Motor neuron (in vitro differentiated cells): ENCODE results near the gene VAT1L. TPM values are rescaled to one million over a fixed set of nuclear protein-coding genes. Genes with fewer than 3 reads are reported as not detected.

Source experiments
- ATAC-seq, 8 experiments: fragments of 200-7000 bp; cut with Tn5 transposase; replicated peaks in 6 of 8; 2 replicates each; pipeline ENCODE4 v1.8.0; 2021; ENCODE audit warnings: mild to moderate bottlenecking in 8 of 8, moderate library complexity in 8 of 8
- H3K27ac ChIP-seq, 2 donors: fragments of 250-450 bp; sonication (Bioruptor Pico); 2 replicates each; pipeline ENCODE4 v1.9.0; 2021; ENCODE audit warnings: antibody characterized with exemption in 2 of 2, mild to moderate bottlenecking in 2 of 2, moderate library complexity in 1 of 2
- H3K4me1 ChIP-seq, 2 donors: fragments of 250-450 bp; sonication (Bioruptor Pico); replicated peaks in 1 of 2; 2 replicates each; pipeline ENCODE4 v1.6.1; 2021; ENCODE audit warnings: antibody characterized with exemption in 2 of 2, mild to moderate bottlenecking in 2 of 2, moderate library complexity in 1 of 2
- H3K4me3 ChIP-seq, 5 donors: fragments of 250-450 bp; sonication (Bioruptor Pico); 2 replicates each; pipeline ENCODE4 v1.9.0; 2021; ENCODE audit warnings: antibody characterized with exemption in 5 of 5, mild to moderate bottlenecking in 5 of 5, moderate library complexity in 4 of 5
- WGBS, 10 experiments: fragments of 450-650 bp; shearing (Covaris generic); methylation state at CpG; one replicate each; pipeline ENCODE4 v1.0.0; 2022; 5-methylcytosine and 5-hydroxymethylcytosine counted together
- in situ Hi-C, 9 experiments: fragments of 400-800 bp; cut with MboI; loops; one replicate each; pipeline ENCODE4 v1.15.0; 2021; ENCODE audit warnings: low sequenced_read_pairs in 9 of 9, low pct_unique_long_range_greater_than_20kb in 2 of 9; ENCODE audit not compliant: unreplicated experiment in 9 of 9
- total RNA-seq, 8 experiments: library from RNA; unstranded; fragments of 300-600 nt; gene quantifications; 2 replicates each; pipeline versions ENCODE4 v1.2.3 to v1.2.4, GENCODE V29; 2022

VAT1L gene
- total RNA-seq, 8 experiments from 2014 or later, result 0.17 to 195 (median 16.1) TPM

DNA sequence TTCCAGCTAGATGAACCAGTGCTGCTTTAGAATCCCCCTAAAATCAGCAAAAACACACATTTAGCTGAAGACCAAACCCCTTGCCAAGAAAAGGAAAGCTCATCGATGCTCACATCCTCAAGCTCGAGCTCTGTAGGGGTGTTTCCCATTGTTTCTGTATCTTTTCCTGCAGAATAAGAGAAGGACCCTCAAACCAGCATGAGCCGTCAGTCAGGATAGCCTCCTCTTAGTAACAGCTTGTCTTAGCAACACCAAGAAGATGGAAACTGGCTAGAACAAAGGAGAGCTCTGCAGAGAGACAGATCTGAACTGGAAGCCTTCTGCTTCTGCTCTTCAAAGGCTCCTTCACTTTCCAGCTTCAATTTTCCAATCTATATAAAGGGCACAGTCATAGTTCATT is 32.0 kb downstream of the VAT1L start:
- Histone ChIP-seq H3K4me3 (no peak overlapping the region), H3K27ac (no peak overlapping the region), H3K4me1 (peaks cover 4 to 7% of the 10 kb centered on the region in 2 donors)
- in situ Hi-C loops, result no loop called here
- ATAC-seq, result peak in 1 of 8 experiments; percentile 41
- 11 to 100% (median 20%) methylated on average over 1 to 3 of the region's 3 CpGs; no CpG with 5 or more reads in 5 of the 10 experiments for WGBS, 10 experiments

GRCh38 chr16:77822661-77823060 is 34.3 kb downstream of the VAT1L start:
- H3K27ac ChIP-seq, result no peak overlapping the region
- H3K4me1 ChIP-seq, result peaks cover 0 to 2% of the 10 kb centered on the region in 2 donors
- 17 to 93% (median 75%) methylated on average over 2 to 5 of the region's 5 CpGs; no CpG with 5 or more reads in 6 of the 10 experiments for WGBS, 10 experiments
- no peak for ATAC-seq
- no peak overlapping the region for H3K4me3 ChIP-seq
- in situ Hi-C loops, result no loop called here

DNA sequence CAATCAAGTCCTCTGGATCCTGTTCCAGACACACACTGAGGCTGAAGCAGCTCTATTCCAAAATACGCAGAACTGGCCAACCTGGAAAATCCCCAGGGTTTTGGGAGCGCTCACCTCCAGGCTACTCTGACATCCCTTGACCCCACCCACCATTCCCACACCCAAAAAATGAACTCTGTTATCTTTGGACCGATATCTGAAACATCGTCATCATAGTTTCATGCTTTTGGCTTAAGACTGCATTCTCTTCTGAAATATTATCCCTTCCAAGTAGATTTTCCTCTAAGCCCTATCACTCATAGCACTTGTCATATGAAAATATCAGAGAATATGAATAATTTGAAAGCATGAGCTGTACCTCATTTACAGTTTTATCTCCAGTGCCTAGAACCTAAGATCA is 34.7 kb downstream of the VAT1L start:
- Histone ChIP-seq H3K27ac (no peak overlapping the region), H3K4me3 (no peak overlapping the region), H3K4me1 (peaks cover 0 to 2% of the 10 kb centered on the region in 2 donors)
- 8 to 100% (median 93%) methylated on average over 1 to 4 of the region's 4 CpGs; no CpG with 5 or more reads in 3 of the 10 experiments for WGBS, 10 experiments
- ATAC-seq, result no peak
- in situ Hi-C loops, result no loop called here

DNA sequence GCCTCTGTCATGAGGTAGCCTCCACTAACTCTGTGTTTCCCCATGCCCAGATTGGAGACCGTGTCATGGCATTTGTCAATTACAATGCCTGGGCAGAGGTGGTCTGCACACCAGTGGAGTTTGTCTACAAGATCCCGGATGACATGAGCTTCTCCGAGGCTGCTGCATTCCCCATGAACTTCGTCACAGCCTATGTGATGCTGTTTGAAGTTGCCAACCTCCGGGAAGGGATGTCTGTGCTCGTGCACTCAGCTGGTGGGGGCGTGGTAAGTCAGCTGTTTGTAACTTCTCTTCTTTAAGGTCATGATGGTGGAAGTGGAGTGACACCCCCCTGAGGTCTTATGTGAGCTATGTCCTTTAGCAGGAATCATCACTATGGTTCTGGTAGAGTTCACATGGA is 36.8 kb downstream of the VAT1L start:
- H3K4me1 ChIP-seq, result no peaks in the 10 kb centered on the region
- in situ Hi-C loops, result no loop called here
- ATAC-seq, result no peak
- no peak overlapping the region for H3K27ac ChIP-seq
- WGBS, 10 experiments, result 25 to 100% (median 92%) methylated on average over 2 to 4 of the region's 7 CpGs; no CpG with 5 or more reads in 4 of the 10 experiments
- no peak overlapping the region for H3K4me3 ChIP-seq

GRCh38 chr16:77827032-77827431 is 38.7 kb downstream of the VAT1L start:
- Histone ChIP-seq H3K4me1 (no peaks in the 10 kb centered on the region), H3K4me3 (no peak overlapping the region), H3K27ac (no peak overlapping the region)
- in situ Hi-C loops, result no loop called here
- no peak for ATAC-seq
- 48 to 97% (median 80%) methylated on average over 2 to 3 of the region's 3 CpGs for WGBS, 10 experiments

DNA sequence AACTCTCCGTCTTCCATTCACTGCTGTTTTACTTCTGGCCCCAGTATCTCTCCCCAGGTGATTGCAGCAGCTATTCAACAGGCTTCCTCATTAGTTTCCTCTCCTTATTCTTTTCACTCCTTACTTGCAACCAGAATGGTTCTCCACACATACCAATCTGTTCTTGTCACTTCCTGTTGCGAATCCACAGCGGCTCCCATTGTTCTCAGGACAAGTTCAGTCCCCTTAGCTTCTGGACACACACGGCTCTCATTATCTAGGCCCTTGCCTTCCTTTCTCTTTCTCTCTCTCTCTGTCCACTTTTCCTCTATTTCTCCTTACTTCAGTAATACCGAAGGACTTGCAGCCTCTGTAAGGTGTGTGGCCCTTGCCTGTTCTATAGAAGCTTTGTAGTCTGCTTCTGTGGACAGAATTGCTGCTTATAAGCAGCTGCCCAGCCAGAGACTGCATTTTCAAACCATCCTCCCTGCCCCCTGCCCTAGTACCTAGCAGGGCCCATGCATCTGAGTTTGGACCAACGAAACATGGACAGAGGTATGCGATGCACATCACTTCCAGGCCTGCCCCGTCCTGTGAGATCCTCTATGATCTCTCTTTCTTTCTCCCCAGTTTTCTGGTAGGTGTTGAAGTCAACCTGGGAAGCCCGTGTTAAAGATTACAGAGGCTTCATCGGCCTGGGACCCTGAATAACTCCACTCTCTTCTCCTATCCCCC is 45.7 kb downstream of the VAT1L start:
- Histone ChIP-seq H3K4me1 (peaks cover 26 to 41% of the 10 kb centered on the region in 2 donors), H3K4me3 (no peak overlapping the region), H3K27ac (peak overlapping the region; percentile 5 to 31)
- 0 to 90% (median 48%) methylated on average over 1 to 8 of the region's 10 CpGs for WGBS, 10 experiments
- ATAC-seq, result peak in 6 of 8 experiments; percentile 36 to 80 (median 55)
- in situ Hi-C loops, result no loop called here

DNA sequence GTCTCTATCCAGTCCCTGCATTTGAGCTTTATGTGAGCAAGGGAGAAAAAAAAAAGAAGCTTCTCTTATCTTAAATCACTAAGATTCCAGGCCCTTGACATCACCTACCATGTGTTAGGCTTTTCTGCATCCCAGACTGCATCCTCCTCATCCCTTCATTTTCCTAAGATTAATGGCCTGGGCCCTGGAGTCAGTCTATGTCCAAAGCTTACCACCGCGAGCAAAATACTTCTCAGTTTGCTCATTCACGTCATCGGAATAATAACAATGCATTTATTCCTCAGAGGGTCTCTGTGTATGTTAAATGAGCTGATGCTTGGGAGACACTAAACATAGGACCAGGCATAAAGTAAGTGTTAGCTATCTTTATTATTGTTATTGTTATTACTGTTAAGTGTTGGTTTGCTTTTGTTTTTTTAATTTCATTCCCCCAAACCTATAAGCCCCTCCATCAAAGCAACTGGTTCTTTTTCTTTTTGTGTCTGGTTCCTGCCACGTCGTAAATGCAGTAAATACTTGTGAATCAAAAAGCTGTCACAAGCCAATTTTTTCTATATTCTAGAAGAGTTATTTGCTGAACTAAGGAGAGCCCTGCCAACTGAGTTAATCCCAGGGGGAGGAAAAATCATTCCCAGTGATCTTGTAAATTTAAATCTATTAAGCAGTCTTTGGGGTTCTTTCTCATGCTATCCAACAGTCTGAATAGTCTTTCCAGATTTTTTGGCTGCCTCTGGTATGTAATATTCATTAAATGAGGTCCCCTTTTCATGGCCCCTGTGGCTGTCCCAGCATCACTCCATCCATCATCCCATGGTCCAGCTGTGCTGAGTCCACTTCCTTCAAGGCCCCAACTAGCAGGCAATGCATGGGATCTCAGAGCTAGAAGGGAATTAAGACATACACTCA is 46.5 kb downstream of the VAT1L start:
- WGBS, 10 experiments, result 2 to 100% (median 44%) methylated on average over 1 to 6 of the region's 6 CpGs; no CpG with 5 or more reads in 1 of the 10 experiments
- H3K4me3 ChIP-seq, result no peak overlapping the region
- H3K27ac ChIP-seq, result peak overlapping the region; percentile 5 to 20
- peaks cover 26 to 42% of the 10 kb centered on the region in 2 donors for H3K4me1 ChIP-seq
- ATAC-seq, result peak in 6 of 8 experiments; percentile 22 to 95 (median 92)
- in situ Hi-C loops, result no loop called here

DNA sequence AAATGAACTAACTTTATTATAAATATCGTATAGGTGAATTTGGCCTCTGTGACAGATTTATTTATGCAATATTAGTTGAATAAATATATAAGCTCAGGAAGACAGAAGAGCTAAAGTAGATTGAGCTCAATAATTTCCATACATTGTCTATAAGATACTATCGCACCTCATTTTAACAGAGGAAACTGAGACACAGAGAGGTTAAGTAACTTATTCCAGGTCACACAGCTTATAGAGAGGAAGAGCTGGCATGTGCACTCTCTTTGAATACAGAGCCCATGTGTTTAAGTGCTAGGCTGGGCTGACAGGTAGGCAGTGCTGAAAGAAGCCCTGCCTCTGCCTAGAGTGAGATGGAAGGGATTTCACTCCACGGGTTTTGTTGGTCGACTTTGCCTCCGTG is 48.4 kb downstream of the VAT1L start:
- WGBS, 10 experiments, result 80 to 100% (median 98%) methylated on average over 1 to 5 of the region's 5 CpGs
- in situ Hi-C loops, result no loop called here
- Histone ChIP-seq H3K27ac (no peak overlapping the region), H3K4me1 (peaks cover 29 to 42% of the 10 kb centered on the region in 2 donors), H3K4me3 (no peak overlapping the region)
- no peak for ATAC-seq

GRCh38 chr16:77838597-77839255 is 50.4 kb downstream of the VAT1L start:
- WGBS, 10 experiments, result 45 to 100% (median 89%) methylated on average over 1 to 4 of the region's 7 CpGs; no CpG with 5 or more reads in 1 of the 10 experiments

GRCh38 chr16:77840093-77840492 is 51.7 kb downstream of the VAT1L start:
- in situ Hi-C loops, result no loop called here
- 45 to 89% (median 78%) methylated on average over 1 to 4 of the region's 5 CpGs; no CpG with 5 or more reads in 3 of the 10 experiments for WGBS, 10 experiments
- no peak for ATAC-seq
- H3K4me3 ChIP-seq, result no peak overlapping the region
- peaks cover 12 to 25% of the 10 kb centered on the region in 2 donors for H3K4me1 ChIP-seq
- no peak overlapping the region for H3K27ac ChIP-seq

More at GRCh38 chr16:77838597-77839255, 50.4 kb downstream of the VAT1L start:
- H3K27ac ChIP-seq, result no peak overlapping the region
- H3K4me1 ChIP-seq, result peaks cover 26 to 39% of the 10 kb centered on the region in 2 donors
- ATAC-seq, result no peak
- in situ Hi-C loops, result no loop called here
- H3K4me3 ChIP-seq, result no peak overlapping the region

DNA sequence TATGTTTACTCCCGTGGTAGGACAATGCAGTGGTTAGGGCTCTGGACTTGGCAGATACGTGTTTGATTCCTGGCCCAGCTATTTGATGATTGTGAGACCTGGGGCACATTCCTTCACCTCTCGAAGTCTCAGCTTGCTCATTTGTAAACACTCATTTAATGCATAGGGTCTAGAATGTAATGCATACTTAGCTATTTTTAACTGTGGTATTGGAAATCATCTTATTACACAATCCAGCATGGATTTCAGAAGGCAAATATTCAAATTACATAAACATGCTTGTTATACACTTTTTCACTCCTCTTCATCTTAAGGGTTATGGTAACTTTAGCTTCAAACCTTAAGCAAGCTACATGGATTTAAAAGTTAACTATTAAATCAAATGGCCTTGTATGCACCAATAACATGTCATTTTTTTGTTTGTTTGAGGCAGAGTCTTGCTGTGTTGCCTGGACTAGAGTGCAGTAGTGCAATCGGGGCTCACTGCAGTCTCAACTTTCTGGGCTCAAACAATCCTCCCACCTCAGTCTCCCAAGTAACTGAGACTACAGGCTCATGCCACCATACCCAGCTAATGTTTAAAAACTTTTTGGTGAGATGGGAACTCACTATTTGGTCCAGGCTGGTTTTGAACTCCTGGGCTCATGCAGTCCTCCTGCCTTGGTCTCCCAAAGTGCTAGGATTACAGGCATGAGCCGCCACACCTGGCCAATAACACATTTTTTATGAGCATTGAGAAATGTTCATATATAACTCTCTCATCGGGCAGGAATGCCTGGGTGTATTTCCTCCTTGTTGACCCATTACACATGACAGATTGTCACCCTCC is 52.5 kb downstream of the VAT1L start:
- H3K27ac ChIP-seq, result peak overlapping the region in 1 of 2 donors; percentile 18
- whole genome bisulfite sequencing, 10 experiments, result 6 to 100% (median 73%) methylated on average over 1 to 5 of the region's 6 CpGs
- H3K4me3 ChIP-seq, result no peak overlapping the region
- ATAC-seq, result peak in 3 of 8 experiments; percentile 29 to 50 (median 48)
- in situ Hi-C loops, result no loop called here
- peaks cover 8 to 21% of the 10 kb centered on the region in 2 donors for H3K4me1 ChIP-seq

DNA sequence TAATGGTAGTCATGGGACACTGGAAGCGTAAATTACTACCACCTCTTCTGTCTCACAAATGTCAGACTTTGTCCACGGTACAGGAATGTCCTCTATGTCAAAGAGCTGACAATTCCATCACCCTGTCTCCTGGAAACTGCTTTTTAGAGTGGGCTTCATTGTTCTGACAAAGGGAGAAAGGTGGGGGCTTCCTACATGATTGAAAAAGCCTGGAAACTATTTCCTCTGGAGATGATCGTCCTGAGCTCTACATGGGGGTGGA is 53.1 kb downstream of the VAT1L start:
- Histone ChIP-seq H3K4me1 (peaks cover 8 to 18% of the 10 kb centered on the region in 2 donors), H3K4me3 (no peak overlapping the region), H3K27ac (no peak overlapping the region)
- ATAC-seq, result peak in 3 of 8 experiments; percentile 59 to 90 (median 63)
- 25 to 100% (median 56%) methylated on average over 1 to 3 of the region's 3 CpGs; no CpG with 5 or more reads in 3 of the 10 experiments for WGBS, 10 experiments
- in situ Hi-C loops, result no loop called here
